AG08395 (cell line): ENCODE data around the gene IMMP2L.
"Not testable (repeated sequence)": the region's sequence is repeated elsewhere in the genome, so short reads cannot be mapped to it uniquely, and the experiment has no call there.

Experiments
- DNase-seq: peaks from one replicate; pipeline ENCODE4 v3.0.0; 2012; ENCODE audit warnings: mixed read lengths, low spot score

The IMMP2L gene

DNA sequence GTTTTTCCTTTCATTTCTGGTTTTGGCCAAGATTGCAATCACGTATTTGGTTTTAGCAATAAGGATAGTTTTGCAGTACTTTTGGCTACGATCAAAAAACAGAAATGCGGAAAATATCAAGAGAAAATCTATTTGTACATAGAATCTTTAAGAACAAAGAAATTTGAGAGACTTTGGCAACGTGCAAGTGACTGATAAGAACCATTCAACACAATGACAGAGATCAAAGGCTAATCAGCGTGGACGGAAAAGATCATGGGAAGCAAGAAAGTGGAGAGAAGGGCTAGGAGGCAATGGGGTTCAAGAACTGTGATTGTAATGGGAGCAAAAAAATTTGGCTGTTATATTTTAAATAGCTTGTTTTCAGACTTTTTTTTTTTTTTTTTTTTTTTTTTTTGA lies 487.5 kb downstream of the IMMP2L start:
- DNase-seq, result no peak

DNA sequence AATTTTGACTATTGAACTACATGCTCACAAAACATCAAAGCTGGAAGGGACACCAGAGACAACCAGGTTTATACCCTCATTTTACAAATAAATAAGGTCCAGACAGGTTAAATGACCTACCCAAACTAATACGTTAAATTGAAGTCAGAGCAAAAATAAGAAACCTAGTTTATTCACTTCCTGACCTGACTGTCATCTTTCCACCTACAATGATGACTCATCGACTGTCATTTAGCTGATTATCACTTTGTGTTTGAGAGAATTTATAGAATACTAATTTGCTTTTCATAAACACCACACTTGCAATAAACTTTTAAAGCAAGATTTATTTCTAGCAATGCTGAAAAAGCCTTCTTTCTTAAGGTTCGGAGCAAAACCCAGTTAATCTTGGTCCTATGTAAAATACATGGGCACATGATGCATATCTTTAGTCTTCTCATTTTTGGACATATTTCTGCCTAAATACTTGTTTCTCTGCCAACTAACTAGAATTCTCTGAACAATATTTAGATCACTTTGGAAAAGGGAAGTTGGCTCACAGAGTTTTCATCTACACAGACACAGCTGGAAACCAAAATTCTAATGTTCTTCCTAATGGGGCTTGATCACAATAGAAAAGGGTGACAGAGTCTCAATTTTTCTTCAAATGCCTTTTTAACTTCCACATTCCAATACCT lies 488.1 kb downstream of the IMMP2L start:
- DNase-seq, result no peak

DNA sequence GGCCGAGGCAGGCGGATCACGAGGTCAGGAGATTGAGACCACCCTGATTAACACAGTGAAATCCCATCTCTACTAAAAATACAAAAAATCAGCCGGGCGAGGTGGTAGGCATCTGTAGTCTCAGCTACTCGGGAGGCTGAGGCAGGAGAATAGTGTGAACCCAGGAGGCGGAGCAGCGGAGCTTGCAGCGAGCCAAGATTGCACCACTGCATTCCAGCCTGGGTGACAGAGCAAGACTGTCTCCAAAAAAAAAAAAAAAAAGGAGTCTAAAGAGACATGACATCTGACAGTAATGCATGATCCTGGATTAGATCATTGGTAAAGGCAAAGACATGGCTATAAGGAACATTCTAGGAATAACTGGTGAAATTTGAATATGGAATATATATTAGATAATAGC lies 489.6 kb downstream of the IMMP2L start:
- DNase-seq, result not testable (repeated sequence)

DNA sequence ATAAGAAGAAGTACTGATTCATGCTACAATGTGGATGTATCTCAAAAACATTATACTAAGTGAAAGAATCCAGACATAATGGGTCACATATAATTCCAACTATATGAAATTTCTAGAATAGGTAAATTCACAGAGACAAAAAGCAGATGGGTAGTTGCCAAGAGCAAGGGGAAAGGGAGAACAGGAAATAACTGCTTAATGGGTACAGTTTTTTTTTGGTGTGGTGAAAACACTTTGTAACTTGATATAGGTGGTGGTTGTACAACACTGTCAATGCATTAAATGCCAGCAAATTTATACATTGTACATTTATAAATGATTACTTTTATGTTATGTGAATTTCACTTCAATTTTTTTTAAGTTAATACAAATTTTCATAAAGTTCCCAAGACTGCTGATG lies 490.7 kb downstream of the IMMP2L start:
- DNase-seq, result no peak

DNA sequence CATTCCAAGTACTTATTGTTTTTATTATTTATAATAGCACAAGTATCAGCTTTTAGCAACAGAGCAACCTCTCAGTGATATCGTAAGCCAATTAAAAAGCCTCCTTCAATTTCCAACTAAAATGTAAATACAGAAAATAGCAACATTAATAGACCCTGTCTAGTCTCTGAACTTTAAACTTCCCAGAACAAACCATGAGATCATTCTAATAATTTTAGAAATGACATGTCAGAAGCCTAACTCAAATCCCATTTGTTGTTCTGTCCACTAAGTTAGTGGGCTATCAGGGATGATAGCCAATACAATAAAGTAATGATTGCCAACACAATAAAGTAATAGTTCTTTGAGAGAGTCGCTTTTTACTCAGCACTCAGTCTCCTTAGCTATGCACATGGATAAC lies 493.7 kb downstream of the IMMP2L start:
- no peak for DNase-seq

DNA sequence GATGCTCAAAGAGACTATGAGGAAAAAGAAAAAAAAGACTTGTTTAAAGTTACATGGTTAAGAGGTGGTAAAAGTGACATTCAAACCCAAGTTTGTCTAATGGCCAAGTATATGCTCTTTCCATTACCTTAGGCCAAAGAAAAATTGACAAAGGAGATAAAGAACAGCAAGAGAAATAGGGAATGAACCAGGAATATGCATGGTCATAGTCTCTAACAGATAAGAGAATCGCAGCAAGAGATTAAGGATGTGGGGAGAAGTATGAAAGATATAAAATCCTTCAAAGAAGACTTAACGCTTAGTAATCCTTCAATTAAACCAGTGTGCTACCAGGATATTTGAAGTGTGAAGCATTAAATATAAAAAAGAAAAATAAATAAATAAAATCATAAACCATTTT lies 494.6 kb downstream of the IMMP2L start:
- no peak for DNase-seq

DNA sequence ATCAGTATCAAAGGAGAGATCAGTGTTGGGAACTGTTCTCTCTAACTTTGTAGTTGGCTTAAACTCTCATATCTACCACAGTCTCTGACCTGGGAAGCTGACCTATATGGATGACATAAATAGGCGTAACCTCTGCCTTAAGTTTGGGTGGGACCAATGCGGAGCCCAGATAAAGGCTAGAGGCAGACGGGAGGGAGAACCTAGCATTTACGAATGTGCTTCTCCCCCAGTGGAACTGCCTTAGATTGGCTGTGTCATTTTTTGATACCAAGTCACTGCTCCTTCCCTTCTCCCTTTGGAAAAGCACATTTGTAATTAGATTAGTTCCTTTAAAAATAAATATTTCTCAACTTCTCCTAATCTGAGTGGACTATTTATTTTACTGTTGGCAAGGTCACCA lies 495.0 kb downstream of the IMMP2L start:
- no peak for DNase-seq

DNA sequence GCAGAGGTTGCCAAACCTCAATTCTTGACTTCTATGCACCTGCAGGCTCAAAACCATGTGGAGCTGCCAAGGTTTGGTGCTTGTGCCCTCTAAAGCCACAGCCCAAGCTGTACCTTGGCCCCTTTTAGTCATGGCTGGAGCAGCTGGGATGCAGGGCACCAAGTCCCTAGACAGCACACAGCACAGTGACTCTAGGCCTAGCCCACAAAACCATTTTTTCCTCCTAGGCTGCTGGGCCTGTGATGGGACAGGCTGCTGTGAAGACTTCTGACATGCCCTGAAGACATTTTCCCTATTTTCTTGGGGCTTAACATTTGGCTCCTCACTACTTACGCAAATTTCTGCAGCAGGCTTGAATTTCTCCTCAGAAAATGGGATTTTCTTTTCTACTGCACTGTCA lies 499.1 kb downstream of the IMMP2L start:
- no peak for DNase-seq

DNA sequence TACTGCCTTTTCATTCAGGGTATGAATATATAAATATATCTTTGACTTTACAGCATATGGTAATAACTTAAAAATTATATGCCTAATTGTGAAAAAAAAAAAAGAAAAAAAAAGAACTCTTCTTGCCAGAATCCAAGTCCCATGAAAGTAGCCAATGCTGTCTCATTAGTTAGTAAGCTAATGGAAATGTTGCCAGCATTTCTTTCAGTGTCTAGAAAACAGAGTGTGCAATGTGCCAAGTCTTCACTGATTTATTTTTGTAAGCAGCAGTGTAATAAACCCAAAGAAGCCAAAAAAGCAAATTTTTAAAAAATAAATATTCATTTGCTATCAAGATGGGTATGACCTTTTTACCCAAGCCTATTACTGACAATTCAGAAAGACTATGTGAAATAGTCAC lies 502.5 kb downstream of the IMMP2L start:
- DNase-seq, result no peak

DNA sequence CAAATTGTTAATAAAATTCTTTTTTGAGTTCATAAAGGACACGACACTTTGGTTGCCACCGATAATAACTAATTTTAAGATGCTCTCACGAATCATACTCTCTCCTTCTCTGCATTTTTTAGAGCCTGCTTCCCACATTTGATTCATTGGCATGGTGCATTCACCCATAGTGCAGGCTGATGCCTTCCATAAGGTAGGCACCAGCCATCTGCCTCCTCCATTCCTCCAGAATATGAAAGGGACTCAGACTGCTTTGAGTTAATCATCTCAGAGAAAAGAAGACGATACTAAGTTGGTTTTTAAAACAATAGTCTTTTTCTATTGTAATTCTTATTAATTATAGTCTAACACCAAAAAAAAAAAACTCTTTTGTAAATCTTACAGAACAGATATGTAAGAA lies 505.2 kb downstream of the IMMP2L start:
- no peak for DNase-seq

DNA sequence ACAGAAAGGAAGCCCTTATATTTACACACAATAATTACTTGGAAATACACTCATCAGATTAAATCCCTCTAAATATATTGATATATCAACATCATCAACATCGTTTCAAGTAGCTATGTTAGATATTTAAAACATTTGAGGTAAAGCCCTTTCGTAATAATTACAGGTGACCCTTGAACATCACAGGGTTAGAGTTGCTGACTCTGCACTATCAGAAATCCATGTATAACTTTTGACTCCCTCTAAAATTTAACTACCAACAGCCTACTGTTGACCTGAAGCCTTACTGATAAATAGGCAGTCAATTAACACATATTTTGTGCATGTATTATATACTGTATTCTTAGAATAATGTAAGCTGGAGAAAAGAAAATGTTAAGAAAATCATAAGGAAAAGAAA lies 505.9 kb downstream of the IMMP2L start:
- DNase-seq, result no peak

DNA sequence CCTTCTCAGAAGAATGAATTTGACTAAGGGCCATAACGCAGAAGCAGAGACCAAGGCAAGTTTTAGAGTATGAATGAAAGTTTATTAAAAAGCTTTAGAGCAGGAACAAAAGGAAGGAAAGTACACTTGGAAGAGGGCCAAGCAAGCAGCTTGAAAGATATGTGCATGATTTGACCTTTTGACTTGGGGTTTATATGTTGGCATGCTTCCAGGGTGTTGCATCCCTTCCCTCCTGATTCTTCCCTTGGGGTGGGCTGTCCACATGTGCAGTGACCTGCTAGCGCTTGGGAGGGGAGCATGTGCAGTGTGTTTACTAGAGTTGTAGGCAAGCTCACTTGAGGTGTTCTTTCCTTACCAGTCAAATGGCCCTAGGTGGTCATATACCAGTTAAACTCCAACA lies 509.3 kb downstream of the IMMP2L start:
- no peak for DNase-seq

DNA sequence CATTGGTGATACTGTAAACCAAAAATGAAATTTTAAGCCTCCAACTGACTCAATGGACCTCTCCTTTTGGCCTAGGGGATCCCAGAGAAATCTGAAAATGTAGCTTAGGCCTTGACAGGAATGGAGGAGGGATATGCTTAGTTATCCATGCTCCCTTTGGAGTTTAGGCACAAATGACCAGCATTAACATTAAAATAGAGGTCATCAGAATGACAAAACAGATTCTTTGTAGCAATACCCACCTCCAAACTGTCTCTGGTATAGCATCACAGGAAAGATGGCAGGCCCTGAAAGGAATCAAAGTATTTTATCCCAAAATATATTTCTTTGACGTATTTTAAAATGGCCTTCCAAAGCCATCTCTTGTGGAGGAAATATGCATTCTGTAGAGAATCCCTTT lies 510.5 kb downstream of the IMMP2L start:
- no peak for DNase-seq

DNA sequence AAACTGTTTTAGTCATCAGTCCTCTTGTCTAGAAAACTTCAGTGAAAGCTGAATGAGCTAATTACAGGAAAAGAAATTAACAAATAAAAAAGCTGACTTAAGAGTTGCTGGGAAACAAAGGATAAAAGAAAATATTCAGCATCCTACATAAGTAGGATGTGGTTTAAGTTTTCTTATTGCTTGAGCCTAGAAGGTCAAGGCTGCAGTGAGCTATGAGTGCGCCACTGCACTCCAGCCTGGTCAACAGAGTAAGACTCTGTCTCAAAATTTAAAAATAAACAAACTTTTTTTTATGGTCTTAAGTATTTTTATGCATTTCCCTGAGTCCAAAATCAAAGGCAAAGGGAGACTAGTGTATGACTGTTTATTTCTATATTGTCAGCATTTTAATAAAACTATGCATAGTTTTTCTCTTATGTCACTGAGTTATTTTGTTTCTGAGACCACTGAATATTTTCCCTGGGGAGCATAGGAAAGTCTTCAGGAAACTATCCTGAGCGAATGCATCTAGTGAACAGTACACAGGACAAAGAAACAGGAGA lies 511.3 kb downstream of the IMMP2L start:
- DNase-seq, result no peak

DNA sequence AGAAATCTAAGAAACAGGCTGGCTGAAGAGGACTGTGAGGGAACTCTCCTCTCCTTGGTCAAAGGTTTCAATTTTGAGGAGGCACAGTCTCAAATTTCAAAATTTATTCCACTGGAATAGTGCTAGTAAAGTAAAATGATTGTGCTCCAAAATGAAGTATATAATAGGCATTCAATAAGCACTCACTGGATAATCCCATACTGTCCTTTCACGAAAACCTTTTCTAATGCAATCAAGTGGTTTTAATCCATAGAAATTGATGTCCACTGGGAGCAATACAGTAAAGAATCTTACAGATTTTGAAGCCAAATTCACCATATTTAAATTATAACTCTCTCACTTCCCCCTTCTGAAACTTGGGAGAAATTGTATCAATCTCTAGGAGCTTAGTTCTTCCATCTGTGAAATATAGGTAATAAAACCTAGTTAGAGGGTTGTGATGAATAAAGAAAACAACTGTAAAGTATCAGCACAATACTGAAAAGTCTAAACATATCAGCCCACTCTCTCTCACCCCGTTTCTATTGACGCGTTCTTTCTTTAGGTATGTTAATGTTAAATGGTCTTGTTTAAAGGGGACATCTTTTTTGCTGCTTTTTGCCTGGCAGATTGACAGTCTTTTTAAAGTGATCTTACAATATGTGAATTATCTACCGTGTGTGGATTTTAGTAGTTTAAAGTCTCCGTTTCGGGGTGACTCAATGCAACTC lies 512.2 kb downstream of the IMMP2L start:
- DNase-seq, result no peak

DNA sequence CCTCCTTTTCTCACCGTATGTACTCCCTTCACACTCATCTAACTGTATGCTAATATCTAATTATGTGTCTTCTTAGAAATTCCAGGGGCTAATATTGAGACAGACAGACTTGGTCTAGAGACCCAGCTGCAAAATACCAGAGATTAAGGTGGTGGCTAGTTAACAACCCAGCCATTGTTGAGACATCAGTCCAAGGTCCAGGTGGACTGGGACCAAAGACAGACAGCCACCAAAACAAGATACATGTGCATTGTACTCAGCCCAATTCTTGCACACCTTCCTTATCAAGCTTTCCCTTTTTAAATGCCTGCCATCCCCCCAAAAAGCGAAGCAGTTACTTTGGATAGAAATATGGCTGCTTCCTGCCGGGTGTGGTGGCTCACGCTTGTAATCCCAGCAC lies 514.7 kb downstream of the IMMP2L start:
- no peak for DNase-seq

DNA sequence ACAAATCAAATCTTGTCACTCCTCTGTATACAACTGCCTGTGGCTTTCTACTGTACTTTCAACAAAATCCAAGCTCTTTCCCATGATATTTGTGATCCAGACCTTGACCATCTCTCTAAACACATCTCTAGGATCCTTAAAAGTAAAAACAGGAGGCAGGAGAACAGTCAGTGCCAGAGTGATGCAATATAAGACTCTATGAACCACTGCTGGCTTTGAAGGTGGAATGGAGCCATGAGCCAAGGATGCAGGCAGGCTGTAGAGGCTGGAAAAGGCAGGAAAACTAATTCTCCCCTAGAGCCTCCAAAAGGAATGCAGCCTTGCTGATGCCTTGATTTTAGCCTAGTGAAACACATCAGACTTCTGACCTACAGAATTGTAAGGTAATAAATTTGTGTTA lies 516.8 kb downstream of the IMMP2L start:
- peak; percentile 6 for DNase-seq

DNA sequence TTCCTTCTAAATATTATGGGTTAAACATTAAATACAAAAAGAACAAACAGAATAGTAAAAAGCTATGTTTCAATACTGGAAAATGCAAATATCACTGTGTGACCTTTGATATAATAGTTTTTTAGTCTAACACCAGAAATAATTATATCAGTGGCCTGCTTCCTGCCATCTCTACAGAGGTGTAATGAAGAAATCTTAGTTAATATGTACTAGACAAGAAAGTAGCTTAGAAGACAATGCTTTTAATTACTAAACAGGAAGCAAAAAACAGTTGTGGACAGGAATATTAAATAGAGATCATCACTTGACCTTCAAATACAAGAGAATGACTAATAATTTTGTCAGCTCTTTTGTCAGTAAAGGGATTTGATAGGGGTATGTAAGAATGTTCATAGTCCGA lies 518.7 kb downstream of the IMMP2L start:
- DNase-seq, result no peak

DNA sequence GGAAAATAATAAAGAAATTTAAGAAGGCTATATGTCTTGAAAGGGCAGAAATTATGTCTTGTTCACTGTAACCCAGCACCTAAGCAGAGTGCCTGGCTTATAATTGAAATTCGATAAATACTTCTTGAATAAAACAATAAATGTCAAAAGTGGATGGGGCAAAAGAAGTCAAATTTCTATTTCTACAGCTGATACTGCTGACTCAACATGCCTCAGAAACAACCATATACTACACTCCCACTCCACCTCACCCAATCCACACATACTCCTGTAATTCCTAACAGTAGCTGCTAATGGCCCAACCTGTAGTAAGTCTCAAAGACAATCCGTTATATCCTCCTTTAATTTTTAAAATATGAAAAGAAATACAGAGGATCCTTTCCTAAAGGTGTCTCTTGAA lies 519.5 kb downstream of the IMMP2L start:
- DNase-seq, result no peak

DNA sequence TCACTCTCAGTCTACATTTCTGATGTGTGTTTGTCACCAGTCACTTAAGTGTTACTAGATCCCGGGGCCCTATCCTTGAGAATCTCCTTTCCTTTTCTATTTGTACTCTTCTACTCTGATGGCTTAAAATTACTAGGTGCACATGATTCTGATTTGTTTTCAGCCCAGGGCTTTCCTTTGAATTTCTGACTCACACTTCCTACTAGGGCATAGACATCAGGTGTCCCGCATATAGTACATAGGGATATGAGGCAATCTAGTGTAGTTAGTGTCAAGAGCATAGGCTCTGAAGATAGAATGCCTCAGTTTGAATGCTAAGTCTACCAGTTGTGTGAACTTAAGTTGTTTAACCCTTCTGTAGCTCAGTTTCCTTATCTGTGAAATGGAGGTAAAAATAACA lies 520.7 kb downstream of the IMMP2L start:
- DNase-seq, result no peak

DNA sequence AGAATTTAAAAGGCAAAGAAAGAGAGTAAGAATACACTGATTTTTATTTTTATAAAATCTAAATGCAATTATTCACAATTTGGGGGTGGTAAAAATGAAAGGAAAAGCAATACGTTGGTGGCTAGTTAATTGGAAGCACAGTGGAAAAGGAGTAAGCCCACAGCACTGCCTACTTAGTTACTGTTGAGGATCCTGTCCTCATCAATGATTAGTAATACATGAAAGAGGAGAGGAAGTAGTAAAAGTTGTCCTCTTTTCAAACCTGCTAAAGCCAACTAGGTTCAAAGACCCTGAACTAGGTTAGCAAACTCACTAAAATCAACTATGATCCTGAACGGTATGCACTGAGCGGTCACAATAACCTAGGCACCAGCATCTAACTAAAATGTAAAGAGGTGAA lies 524.1 kb downstream of the IMMP2L start:
- no peak for DNase-seq

DNA sequence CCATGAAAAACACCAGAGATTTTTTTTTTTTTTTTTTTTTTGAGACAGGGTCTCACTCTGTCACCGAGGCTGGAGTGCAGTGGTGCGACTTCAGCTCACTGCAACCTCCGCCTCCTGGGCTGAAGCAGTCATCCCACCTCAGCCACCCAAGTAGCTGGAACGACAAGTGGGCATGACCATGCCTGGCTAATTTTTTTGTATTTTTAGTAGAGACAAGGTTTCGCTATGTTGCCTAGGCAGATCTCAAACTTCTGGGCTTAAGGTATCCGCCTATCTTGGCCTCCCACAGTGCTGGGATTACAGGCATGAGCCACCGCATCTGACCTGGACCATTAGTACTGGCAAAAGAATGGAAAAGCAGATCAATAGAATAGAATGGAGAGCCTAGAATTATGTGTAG lies 530.4 kb downstream of the IMMP2L start:
- no peak for DNase-seq

DNA sequence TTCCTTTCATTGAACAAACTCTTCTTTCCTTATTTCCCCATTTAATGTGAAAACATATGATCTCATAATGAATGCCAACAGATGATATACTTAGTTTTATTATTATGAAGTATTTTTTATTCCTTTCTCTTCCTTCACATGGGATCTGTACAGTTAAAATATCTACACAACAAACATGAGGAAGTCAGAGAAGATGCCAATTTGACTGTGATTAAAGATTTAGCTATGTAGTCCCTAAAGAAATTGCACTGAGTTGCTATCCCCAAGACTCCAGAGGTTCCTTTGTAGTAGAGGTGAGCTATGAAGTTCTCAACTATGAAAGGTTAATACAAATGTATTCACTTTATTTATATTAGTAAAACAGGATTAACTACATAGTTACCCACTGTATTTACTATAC lies 532.0 kb downstream of the IMMP2L start:
- no peak for DNase-seq
